IMR-90 (cell line): ENCODE results near the gene KLHL11. TPM values are rescaled to one million over a fixed set of nuclear protein-coding genes. Genes with fewer than 3 reads are reported as not detected.

Experiments used
- ATAC-seq: fragments of 200-7000 bp; cut with Tn5 transposase; 2 replicates; pipeline ENCODE4 v1.9.1; 2020; ENCODE audit warnings: low read depth, mild to moderate bottlenecking, moderate library complexity
- BruUV-seq: library from RNA; stranded (reverse); fragments of 400-500 nt; replicated peaks from 2 replicates; lab custom pipeline; 2021; lab: Mats Ljungman, UMichigan
- CTCF ChIA-PET: fragments of 300-600 bp; formaldehyde crosslinking; extraction: SDS; loops from one replicate; lab custom pipeline; 2021; ENCODE audit warnings: antibody characterized with exemption; lab: Yijun Ruan, JAX
- POLR2A ChIA-PET: fragments of 300-600 bp; sonication (Branson Sonifier 250); formaldehyde crosslinking; loops from one replicate; lab custom pipeline; 2022; ENCODE audit warnings: antibody characterized with exemption; ENCODE audit not compliant: unreplicated experiment; lab: Charles Lee
- DNase-seq: peaks from one replicate; pipeline ENCODE4 v3.0.0; 2013
- H2AFZ ChIP-seq: replicated peaks from 2 replicates; pipeline ENCODE3; 2013; ENCODE audit warnings: low read length, mild to moderate bottlenecking; ENCODE audit not compliant: poor library complexity
- H2AK5ac ChIP-seq: 2 replicates; pipeline ENCODE4 v1.6.1; 2013; ENCODE audit warnings: low read depth, low read length, inconsistent platforms
- H2AK9ac ChIP-seq: replicated peaks from 2 replicates; pipeline ENCODE3; 2013; ENCODE audit warnings: mild to moderate bottlenecking, low read depth, low read length, moderate library complexity; ENCODE audit not compliant: poor library complexity
- H2BK120ac ChIP-seq: 2 replicates; pipeline ENCODE4 v1.6.1; 2013; ENCODE audit warnings: low read depth, low read length, inconsistent platforms
- H2BK15ac ChIP-seq: 3 replicates; pipeline ENCODE4 v1.6.1; 2013; ENCODE audit warnings: low read depth, low read length, inconsistent platforms
- H2BK20ac ChIP-seq: 2 replicates; pipeline ENCODE4 v1.6.1; 2013; ENCODE audit warnings: low read depth, mild to moderate bottlenecking, inconsistent platforms, low read length, moderate library complexity
- H2BK5ac ChIP-seq: 2 replicates; pipeline ENCODE4 v1.6.1; 2013; ENCODE audit warnings: mild to moderate bottlenecking, low read depth, low read length, inconsistent platforms; ENCODE audit not compliant: poor library complexity, severe bottlenecking
- H3K14ac ChIP-seq: replicated peaks from 2 replicates; pipeline ENCODE4 v1.6.1; 2013; ENCODE audit warnings: low read depth, low read length, inconsistent platforms
- H3K18ac ChIP-seq: 2 replicates; pipeline ENCODE4 v1.6.1; 2013; ENCODE audit warnings: low read depth, low read length, control low read depth
- H3K23ac ChIP-seq: 2 replicates; pipeline ENCODE4 v1.6.1; 2013; ENCODE audit warnings: low read depth, low read length, inconsistent platforms
- H3K27ac ChIP-seq: 2 replicates; pipeline ENCODE4 v1.5.1; 2013; ENCODE audit warnings: mild to moderate bottlenecking, control low read depth, low read length; ENCODE audit not compliant: insufficient read depth
- H3K27me3 ChIP-seq: 2 replicates; pipeline ENCODE4 v1.6.1; 2013; ENCODE audit warnings: low read length; ENCODE audit not compliant: control insufficient read depth, insufficient read depth
- H3K36me3 ChIP-seq: 2 replicates; pipeline ENCODE4 v1.6.1; 2013; ENCODE audit warnings: low read length, mixed read lengths; ENCODE audit not compliant: control insufficient read depth, insufficient read depth
- H3K4ac ChIP-seq: 2 replicates; pipeline ENCODE4 v1.6.1; 2013; ENCODE audit warnings: low read depth, low read length, inconsistent platforms
- H3K4me1 ChIP-seq: 2 replicates; pipeline ENCODE4 v1.6.1; 2013; ENCODE audit warnings: low read length, mixed read lengths; ENCODE audit not compliant: control insufficient read depth, insufficient read depth
- H3K4me2 ChIP-seq: 2 replicates; pipeline ENCODE4 v1.6.1; 2013; ENCODE audit warnings: low read depth, mild to moderate bottlenecking, control low read depth, low read length, moderate library complexity
- H3K4me3 ChIP-seq: 2 replicates; pipeline ENCODE4 v1.5.1; 2013; ENCODE audit warnings: low read depth, mild to moderate bottlenecking, control low read depth, low read length, moderate library complexity; ENCODE audit not compliant: insufficient read depth
- H3K56ac ChIP-seq: 2 replicates; pipeline ENCODE4 v1.6.1; 2013; ENCODE audit warnings: low read length, inconsistent platforms; ENCODE audit not compliant: insufficient read depth; ENCODE audit errors: extremely low read depth
- H3K79me1 ChIP-seq, 2 experiments: 2 replicates each; pipeline ENCODE4 v1.6.1; 2013; ENCODE audit warnings: low read length in 2 of 2, inconsistent platforms in 1 of 2, low read depth in 1 of 2
- H3K9ac ChIP-seq: 2 replicates; pipeline ENCODE4 v1.6.1; 2013; ENCODE audit warnings: low read depth, low read length, control low read depth
- H3K9me1 ChIP-seq: 2 replicates; pipeline ENCODE4 v1.6.1; 2013; ENCODE audit warnings: low read length, inconsistent platforms; ENCODE audit not compliant: insufficient read depth
- H3K9me3 ChIP-seq: 2 replicates; pipeline ENCODE4 v1.6.1; 2013; ENCODE audit warnings: low read length; ENCODE audit not compliant: control insufficient read depth, insufficient read depth
- H4K20me1 ChIP-seq: 2 replicates; pipeline ENCODE4 v1.6.1; 2013; ENCODE audit warnings: low read length, inconsistent platforms; ENCODE audit not compliant: insufficient read depth
- H4K5ac ChIP-seq: 2 replicates; pipeline ENCODE4 v1.6.1; 2013; ENCODE audit warnings: mild to moderate bottlenecking, low read depth, low read length, control low read depth
- H4K8ac ChIP-seq, 2 experiments: 2 replicates each; pipeline ENCODE4 v1.6.1; 2013; ENCODE audit warnings: low read depth in 2 of 2, low read length in 2 of 2, control low read depth in 1 of 2, inconsistent platforms in 1 of 2
- H4K91ac ChIP-seq: 2 replicates; pipeline ENCODE4 v1.6.1; 2013; ENCODE audit warnings: low read depth, low read length, inconsistent platforms; ENCODE audit not compliant: insufficient read depth
- BHLHE40 ChIP-seq: fragments of 150-350 bp; IDR thresholded peaks from 2 replicates; pipeline ENCODE4 v1.6.1; 2016; ENCODE audit warnings: mild to moderate bottlenecking, low read depth, low read length
- CEBPB ChIP-seq: IDR thresholded peaks from 2 replicates; pipeline ENCODE4 v1.6.1; 2012; ENCODE audit warnings: low read depth, low read length, improper control_type of control experiment
- CHD1 ChIP-seq: IDR thresholded peaks from 2 replicates; pipeline ENCODE4 v1.6.1; 2012; ENCODE audit warnings: low read depth, low read length, improper control_type of control experiment
- FOS ChIP-seq: fragments of 150-350 bp; IDR thresholded peaks from 2 replicates; pipeline ENCODE4 v1.6.1; 2016; ENCODE audit warnings: low read depth, low read length
- MAFK ChIP-seq: IDR thresholded peaks from 2 replicates; pipeline ENCODE4 v1.6.1; 2012; ENCODE audit warnings: low read depth, low read length, improper control_type of control experiment
- MAZ ChIP-seq: IDR thresholded peaks from 2 replicates; pipeline ENCODE4 v1.6.1; 2012; ENCODE audit warnings: low read depth, mild to moderate bottlenecking, low read length, improper control_type of control experiment, moderate library complexity, borderline replicate concordance
- MXI1 ChIP-seq: IDR thresholded peaks from 2 replicates; pipeline ENCODE4 v1.6.1; 2012; ENCODE audit warnings: low read depth, mild to moderate bottlenecking, low read length, moderate library complexity, borderline replicate concordance
- NFE2L2 ChIP-seq: fragments of 150-350 bp; IDR thresholded peaks from 2 replicates; pipeline ENCODE4 v1.6.1; 2016; ENCODE audit warnings: low read depth, mild to moderate bottlenecking, low read length
- POLR2A ChIP-seq: IDR thresholded peaks from 2 replicates; pipeline ENCODE4 v1.6.1; 2012; ENCODE audit warnings: mild to moderate bottlenecking, low read depth, low read length
- RCOR1 ChIP-seq: IDR thresholded peaks from 2 replicates; pipeline ENCODE4 v1.6.1; 2012; ENCODE audit warnings: mild to moderate bottlenecking, low read length, improper control_type of control experiment; ENCODE audit not compliant: insufficient replicate concordance
- RFX5 ChIP-seq: IDR thresholded peaks from 2 replicates; pipeline ENCODE4 v1.8.0; 2012; ENCODE audit warnings: low read depth, mild to moderate bottlenecking, low read length, moderate library complexity
- whole genome bisulfite sequencing, 2 experiments: methylation state at CpG; one replicate each; pipeline versions ENCODE4 v1.1.5 to v1.1.7; 2013; ENCODE audit warnings: missing lambda C conversion rate in 2 of 2; ENCODE audit not compliant: insufficient read length in 1 of 2; ENCODE audit errors: extremely low coverage in 2 of 2; 5-methylcytosine and 5-hydroxymethylcytosine counted together
- dilution Hi-C: fragments of 300-500 bp; cut with HindIII; formaldehyde crosslinking; loops from one replicate; pipeline ENCODE4 v1.14.3; 2018; ENCODE audit warnings: low sequenced_read_pairs; ENCODE audit not compliant: unreplicated experiment
- in situ Hi-C: fragments of 300-500 bp; cut with MboI; formaldehyde crosslinking; loops from 3 replicates; pipeline ENCODE4 v1.14.3; 2019; ENCODE audit warnings: low sequenced_read_pairs, inconsistent platforms, mixed read lengths
- intact Hi-C: fragments of 100-400 bp; cut with micrococcal nuclease; formaldehyde crosslinking; loops from 2 replicates; pipeline ENCODE4 v1.10.0; 2022
- polyA plus RNA-seq, 3 experiments: library from polyadenylated mRNA; depleted of rRNA; stranded (reverse); fragments of >200 nt; gene quantifications; 2 replicates each; pipeline ENCODE4 v1.2.3, GENCODE V29; 2012; ENCODE audit warnings: low replicate concordance in 1 of 3
- total RNA-seq: library from RNA; depleted of rRNA; stranded (reverse); fragments of >200 nt; gene quantifications from 2 replicates; pipeline ENCODE4 v1.2.3, GENCODE V29; 2012
- TF ChIP-seq, protein P1 (sequence below): conservative IDR thresholded peaks from 2 replicates; pipeline ENCODE4 v1.5.1; 2012; ENCODE audit warnings: mild to moderate bottlenecking, low read depth, low read length, improper control_type of control experiment
- TF ChIP-seq, protein P2 (sequence below): fragments of 150-350 bp; IDR thresholded peaks from 2 replicates; pipeline ENCODE4 v1.6.1; 2016; ENCODE audit warnings: low read depth, mild to moderate bottlenecking, low read length, moderate library complexity, borderline replicate concordance
- TF ChIP-seq, protein P3 (sequence below): fragments of 150-350 bp; IDR thresholded peaks from 2 replicates; pipeline ENCODE4 v1.6.1; 2017; ENCODE audit warnings: mild to moderate bottlenecking, antibody characterized with exemption, low read length, low read depth

Gene KLHL11
- total and polyA plus RNA-seq, 2 of the 4 experiments (the other 2 are of a cell fraction) = 4.1 to 38.5 TPM

DNA sequence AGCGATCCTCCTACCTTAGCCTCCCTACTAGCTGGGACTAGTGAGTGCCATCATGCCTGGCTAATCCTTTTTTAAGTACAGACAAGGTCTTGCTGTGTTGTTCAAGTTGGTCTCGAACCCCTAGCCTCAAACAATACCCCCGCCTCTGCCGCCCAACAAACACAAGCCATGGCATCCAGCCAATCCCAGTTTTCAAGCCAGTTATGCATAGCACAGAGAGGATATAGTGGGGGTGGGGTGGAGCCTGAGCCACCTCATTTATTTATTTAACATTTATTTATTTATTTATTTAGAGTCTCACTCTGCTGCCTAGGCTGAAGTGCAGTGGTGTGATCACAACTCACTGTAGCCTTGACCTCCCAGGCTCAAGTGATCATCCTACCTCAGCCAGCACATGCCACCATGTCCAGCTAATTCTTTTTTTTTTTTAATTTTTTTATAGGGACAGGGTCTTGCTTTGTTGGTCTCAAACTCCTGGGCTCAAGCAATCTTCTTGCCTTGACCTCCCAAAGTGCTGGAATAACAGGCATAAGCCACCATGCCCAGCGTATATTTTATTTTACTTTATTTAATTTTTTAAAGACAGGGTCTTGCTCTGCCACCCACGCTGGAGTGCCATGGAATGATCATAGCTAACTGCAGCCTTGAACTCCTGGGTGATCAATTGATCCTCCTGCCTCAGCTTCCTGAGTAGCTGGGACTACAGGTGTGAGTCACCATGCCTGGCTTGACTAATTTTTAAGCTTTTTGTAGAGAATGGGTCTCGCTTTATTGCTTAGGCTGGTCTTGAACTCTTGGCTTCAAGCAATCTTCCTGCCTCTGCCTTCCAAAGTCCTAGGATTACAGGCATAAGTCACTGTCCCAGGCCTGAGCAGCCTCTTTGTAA is 26.2 kb upstream of the KLHL11 start:
- Histone ChIP-seq H3K36me3 (peaks cover 71% of the 10 kb centered on the region), H2BK15ac (no peak overlapping the region), H3K27ac (0 out of 2 replicates have a peak overlapping the region, but pooled peaks have one; percentile 43), H3K9me3 (no peaks in the 10 kb centered on the region), H2AK5ac (no peak overlapping the region), H2BK20ac (no peak overlapping the region), H3K27me3 (no peaks in the 10 kb centered on the region), H3K4ac (0 out of 2 replicates have a peak overlapping the region, but pooled peaks have one; percentile 13), H2BK5ac (peak overlapping the region; percentile 7), H4K20me1 (peaks cover 56% of the 10 kb centered on the region), H3K9me1 (peaks cover 28% of the 10 kb centered on the region), H3K4me2 (no peak overlapping the region), H4K5ac (no peak overlapping the region), H3K4me3 (no peak overlapping the region), H4K91ac (no peak overlapping the region), H2AK9ac (peak overlapping the region; percentile 42), H3K18ac (no peak overlapping the region), H2AFZ (no peak overlapping the region), H3K14ac (no peak overlapping the region; the same call in 1 of the 2 replicates), H2BK120ac (no peak overlapping the region), H3K23ac (peak overlapping the region; percentile 20; the same call in 1 of the 2 replicates), H4K8ac (no peak overlapping the region), H3K79me1 (peaks cover 30 to 77% of the 10 kb centered on the region in 2 experiments), H3K56ac (no peak overlapping the region), H3K9ac (no peak overlapping the region), H3K4me1 (peaks cover 18% of the 10 kb centered on the region)
- POLR2A ChIA-PET = no interaction called here
- dilution Hi-C loops = no loop called here
- ATAC-seq = no peak
- no peak for DNase-seq
- CTCF ChIA-PET = no interaction called here
- in situ Hi-C loops = no loop called here
- intact Hi-C loops = no loop called here
- BruUV-seq = no TSS peak
- WGBS, 2 experiments = 100% methylated on average over 1 of the region's 7 CpGs; no CpG with 5 or more reads in 1 of the 2 experiments
- TF ChIP-seq, protein P1, sequence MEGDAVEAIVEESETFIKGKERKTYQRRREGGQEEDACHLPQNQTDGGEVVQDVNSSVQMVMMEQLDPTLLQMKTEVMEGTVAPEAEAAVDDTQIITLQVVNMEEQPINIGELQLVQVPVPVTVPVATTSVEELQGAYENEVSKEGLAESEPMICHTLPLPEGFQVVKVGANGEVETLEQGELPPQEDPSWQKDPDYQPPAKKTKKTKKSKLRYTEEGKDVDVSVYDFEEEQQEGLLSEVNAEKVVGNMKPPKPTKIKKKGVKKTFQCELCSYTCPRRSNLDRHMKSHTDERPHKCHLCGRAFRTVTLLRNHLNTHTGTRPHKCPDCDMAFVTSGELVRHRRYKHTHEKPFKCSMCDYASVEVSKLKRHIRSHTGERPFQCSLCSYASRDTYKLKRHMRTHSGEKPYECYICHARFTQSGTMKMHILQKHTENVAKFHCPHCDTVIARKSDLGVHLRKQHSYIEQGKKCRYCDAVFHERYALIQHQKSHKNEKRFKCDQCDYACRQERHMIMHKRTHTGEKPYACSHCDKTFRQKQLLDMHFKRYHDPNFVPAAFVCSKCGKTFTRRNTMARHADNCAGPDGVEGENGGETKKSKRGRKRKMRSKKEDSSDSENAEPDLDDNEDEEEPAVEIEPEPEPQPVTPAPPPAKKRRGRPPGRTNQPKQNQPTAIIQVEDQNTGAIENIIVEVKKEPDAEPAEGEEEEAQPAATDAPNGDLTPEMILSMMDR = no peak
- TF ChIP-seq POLR2A (no peak), RCOR1 (no peak), RFX5 (no peak), MXI1 (no peak), FOS (no peak), CEBPB (no peak), CHD1 (no peak), BHLHE40 (no peak), MAZ (no peak), MAFK (no peak), NFE2L2 (no peak)
- TF ChIP-seq, protein P2, sequence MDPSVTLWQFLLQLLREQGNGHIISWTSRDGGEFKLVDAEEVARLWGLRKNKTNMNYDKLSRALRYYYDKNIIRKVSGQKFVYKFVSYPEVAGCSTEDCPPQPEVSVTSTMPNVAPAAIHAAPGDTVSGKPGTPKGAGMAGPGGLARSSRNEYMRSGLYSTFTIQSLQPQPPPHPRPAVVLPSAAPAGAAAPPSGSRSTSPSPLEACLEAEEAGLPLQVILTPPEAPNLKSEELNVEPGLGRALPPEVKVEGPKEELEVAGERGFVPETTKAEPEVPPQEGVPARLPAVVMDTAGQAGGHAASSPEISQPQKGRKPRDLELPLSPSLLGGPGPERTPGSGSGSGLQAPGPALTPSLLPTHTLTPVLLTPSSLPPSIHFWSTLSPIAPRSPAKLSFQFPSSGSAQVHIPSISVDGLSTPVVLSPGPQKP = no peak
- TF ChIP-seq, protein P3, sequence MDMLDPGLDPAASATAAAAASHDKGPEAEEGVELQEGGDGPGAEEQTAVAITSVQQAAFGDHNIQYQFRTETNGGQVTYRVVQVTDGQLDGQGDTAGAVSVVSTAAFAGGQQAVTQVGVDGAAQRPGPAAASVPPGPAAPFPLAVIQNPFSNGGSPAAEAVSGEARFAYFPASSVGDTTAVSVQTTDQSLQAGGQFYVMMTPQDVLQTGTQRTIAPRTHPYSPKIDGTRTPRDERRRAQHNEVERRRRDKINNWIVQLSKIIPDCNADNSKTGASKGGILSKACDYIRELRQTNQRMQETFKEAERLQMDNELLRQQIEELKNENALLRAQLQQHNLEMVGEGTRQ = no peak
